GM21529 (cell line): ENCODE data around the gene GTF2H3.
"Not testable (repeated sequence)": the region's sequence is repeated elsewhere in the genome, so short reads cannot be mapped to it uniquely, and the experiment has no call there.

Experiments
- ATAC-seq: cut with Tn5 transposase; IDR thresholded peaks from one replicate; pipeline ENCODE4 v1.9.1; 2021; ENCODE audit not compliant: unreplicated experiment

The GTF2H3 gene

GRCh38 chr12:123633379-123634141 is at the start of gene GTF2H3, which contains the start of gene EIF2B1:
Gene GTF2H3, plus strand, starts transcription at chr12:123633829. Its CDS starts 31 bp downstream, at chr12:123633860.
Gene EIF2B1, minus strand, starts transcription at chr12:123633686. Its CDS starts 129 bp downstream, at chr12:123633557.
- peak; percentile 98 for ATAC-seq

- no peak for ATAC-seq
Observed at GRCh38 chr12:123591702-123592481, 41.7 kb upstream of the GTF2H3 start.

GRCh38 chr12:123595729-123596128 is 37.9 kb upstream of the GTF2H3 start:
- no peak for ATAC-seq

- ATAC-seq: no peak
Observed at GRCh38 chr12:123597100-123597499, 36.5 kb upstream of the GTF2H3 start.

GRCh38 chr12:123598522-123598921 is 35.1 kb upstream of the GTF2H3 start:
- no peak for ATAC-seq

- no peak for ATAC-seq
Observed at GRCh38 chr12:123599310-123599709, 34.3 kb upstream of the GTF2H3 start.

GRCh38 chr12:123599721-123600120 is 33.9 kb upstream of the GTF2H3 start:
- no peak for ATAC-seq

- peak; percentile 84 for ATAC-seq
Observed at GRCh38 chr12:123601602-123602489, 31.8 kb upstream of the GTF2H3 start, which contains the start of gene DDX55. Gene DDX55, plus strand, starts transcription at chr12:123602099. Its CDS starts 50 bp downstream, at chr12:123602149.

- no peak for ATAC-seq
Observed at GRCh38 chr12:123602651-123603195, 30.9 kb upstream of the GTF2H3 start.

- ATAC-seq: not testable (repeated sequence)
Observed at GRCh38 chr12:123603495-123603894, 30.1 kb upstream of the GTF2H3 start.

GRCh38 chr12:123607756-123608155 is 25.9 kb upstream of the GTF2H3 start:
- ATAC-seq: no peak

GRCh38 chr12:123608182-123608581 is 25.4 kb upstream of the GTF2H3 start:
- ATAC-seq: no peak

GRCh38 chr12:123614110-123614509 is 19.5 kb upstream of the GTF2H3 start:
- ATAC-seq: no peak

GRCh38 chr12:123614531-123614930 is 19.1 kb upstream of the GTF2H3 start:
- no peak for ATAC-seq

- ATAC-seq: no peak
Observed at GRCh38 chr12:123617144-123617543, 16.5 kb upstream of the GTF2H3 start.

GRCh38 chr12:123617580-123617979 is 16.0 kb upstream of the GTF2H3 start:
- ATAC-seq: no peak

- no peak for ATAC-seq
Observed at GRCh38 chr12:123621101-123621500, 12.5 kb upstream of the GTF2H3 start.

GRCh38 chr12:123621619-123622530 is 11.8 kb upstream of the GTF2H3 start:
- ATAC-seq: no peak

GRCh38 chr12:123634142-123634561 is 523 bp downstream of the GTF2H3 start:
- no peak for ATAC-seq

- ATAC-seq: no peak
Observed at GRCh38 chr12:123643911-123644310, 10.3 kb downstream of the GTF2H3 start.
